Measurements from ENCODE around the gene RNU5D-1.

The RNU5D-1 gene

DNA sequence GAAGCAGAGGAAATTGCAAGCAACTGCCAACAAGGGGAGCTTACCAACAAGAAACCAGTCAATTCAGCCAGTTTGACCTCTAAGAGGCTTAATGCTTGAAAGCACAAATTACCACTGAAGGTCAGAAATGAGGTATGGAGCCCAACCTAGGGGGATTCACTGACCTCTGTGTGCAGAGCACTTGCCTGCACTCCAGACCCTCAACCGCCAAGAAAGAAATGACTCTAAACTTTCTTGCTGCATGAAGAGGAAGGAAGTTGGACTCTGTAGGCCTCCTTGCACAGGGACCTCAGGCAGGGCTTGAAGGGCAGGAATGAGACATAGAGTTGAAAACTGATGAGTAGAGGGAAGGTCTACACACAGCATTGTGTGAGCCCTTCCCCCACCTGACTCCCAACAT is 46.4 kb downstream of the RNU5D-1 start:
- Histone ChIP-seq H3K27me3 (no peaks in the 10 kb centered on the region), H3K4me1 (ENCODE audit: control insufficient read depth in 1 of 2, insufficient read depth in 1 of 2, low read depth in 1 of 2, low read length in 1 of 2) (peaks cover 46 to 49% of the 10 kb centered on the region in 2 experiments), H3K4me3 (ENCODE audit: low read depth in 1 of 2, low read length in 1 of 2) (no peak overlapping the region), H3K9me3 (no peaks in the 10 kb centered on the region), H3K27ac (peak overlapping the region; percentile 59), H3K36me3 (no peaks in the 10 kb centered on the region)
- TF ChIP-seq, protein P1, sequence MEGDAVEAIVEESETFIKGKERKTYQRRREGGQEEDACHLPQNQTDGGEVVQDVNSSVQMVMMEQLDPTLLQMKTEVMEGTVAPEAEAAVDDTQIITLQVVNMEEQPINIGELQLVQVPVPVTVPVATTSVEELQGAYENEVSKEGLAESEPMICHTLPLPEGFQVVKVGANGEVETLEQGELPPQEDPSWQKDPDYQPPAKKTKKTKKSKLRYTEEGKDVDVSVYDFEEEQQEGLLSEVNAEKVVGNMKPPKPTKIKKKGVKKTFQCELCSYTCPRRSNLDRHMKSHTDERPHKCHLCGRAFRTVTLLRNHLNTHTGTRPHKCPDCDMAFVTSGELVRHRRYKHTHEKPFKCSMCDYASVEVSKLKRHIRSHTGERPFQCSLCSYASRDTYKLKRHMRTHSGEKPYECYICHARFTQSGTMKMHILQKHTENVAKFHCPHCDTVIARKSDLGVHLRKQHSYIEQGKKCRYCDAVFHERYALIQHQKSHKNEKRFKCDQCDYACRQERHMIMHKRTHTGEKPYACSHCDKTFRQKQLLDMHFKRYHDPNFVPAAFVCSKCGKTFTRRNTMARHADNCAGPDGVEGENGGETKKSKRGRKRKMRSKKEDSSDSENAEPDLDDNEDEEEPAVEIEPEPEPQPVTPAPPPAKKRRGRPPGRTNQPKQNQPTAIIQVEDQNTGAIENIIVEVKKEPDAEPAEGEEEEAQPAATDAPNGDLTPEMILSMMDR (IDR thresholded peaks at IDR 0.05) = no peak

DNA sequence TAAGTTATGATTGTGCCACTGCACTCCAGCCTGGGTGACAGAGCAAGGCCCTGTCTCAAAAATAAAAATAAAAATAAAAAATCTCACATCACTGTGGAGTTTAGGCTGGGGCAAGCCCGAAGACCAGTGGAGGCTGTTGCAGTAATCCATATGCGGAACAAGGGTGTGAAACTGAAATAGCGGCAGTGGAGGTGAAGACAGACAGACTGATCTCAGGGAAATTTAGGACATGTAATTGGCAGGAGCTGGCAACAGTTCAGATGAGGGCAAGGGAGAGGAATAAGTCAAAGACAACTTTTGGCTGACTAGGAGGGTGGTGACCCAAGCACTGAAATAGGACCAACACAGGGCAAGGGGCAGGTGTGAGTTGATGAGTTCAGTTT is 48.1 kb downstream of the RNU5D-1 start:
- TF ChIP-seq, protein P1 (IDR thresholded peaks at IDR 0.05) = no peak
- Histone ChIP-seq H3K4me3 (ENCODE audit: low read depth in 1 of 2, low read length in 1 of 2) (no peak overlapping the region), H3K36me3 (no peaks in the 10 kb centered on the region), H3K27me3 (no peaks in the 10 kb centered on the region), H3K9me3 (no peaks in the 10 kb centered on the region), H3K4me1 (ENCODE audit: control insufficient read depth in 1 of 2, insufficient read depth in 1 of 2, low read depth in 1 of 2, low read length in 1 of 2) (peaks cover 55 to 57% of the 10 kb centered on the region in 2 experiments), H3K27ac (peak overlapping the region; percentile 59)

DNA sequence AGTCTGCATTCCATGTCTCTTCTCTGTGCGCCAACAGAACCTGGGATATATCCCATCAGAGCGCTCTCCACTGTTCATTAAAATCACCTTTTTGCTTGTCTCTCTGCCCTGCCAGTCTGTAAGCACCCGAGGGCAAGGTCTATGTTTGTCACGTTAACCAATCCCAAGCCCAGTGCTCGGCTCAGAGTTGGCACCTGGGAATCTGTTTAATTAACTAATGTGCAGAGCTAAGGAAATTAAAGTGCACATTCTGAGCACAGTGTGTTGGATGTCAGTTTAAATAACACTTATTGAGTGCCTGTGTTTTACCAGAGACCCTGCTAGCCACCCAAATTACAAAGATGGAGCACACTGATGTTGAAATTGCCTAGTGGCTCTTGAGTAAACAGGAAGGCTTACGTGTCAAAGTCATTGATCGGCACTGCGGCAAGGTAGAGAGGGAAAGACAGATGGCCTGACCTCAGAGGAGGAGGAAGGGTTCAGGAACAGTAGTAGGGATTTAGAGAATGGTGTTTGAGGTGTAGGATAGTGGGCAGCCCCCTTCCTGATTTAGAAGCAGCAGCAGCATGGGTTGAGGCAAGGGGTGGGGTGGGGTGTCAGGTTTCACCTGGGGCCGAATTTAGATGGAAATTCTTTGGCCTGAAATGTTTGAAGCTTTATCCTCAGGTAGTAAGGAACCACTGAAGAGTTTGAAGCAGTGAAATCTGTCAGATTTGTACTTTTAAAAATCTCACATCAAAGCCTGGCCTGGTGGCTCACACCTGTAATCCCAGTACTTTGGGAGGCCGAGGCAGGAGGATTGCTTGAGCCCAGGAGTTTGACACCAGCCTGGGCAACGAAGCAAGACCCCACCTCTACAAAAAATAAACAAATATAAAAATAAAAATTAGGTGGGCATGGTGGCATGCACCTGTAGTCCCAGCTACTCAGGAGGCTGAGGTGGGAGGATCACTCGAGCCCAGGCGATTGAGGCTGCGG is 48.8 kb downstream of the RNU5D-1 start:
- Histone ChIP-seq H3K27ac (peak overlapping the region; percentile 59), H3K4me3 (ENCODE audit: low read depth in 1 of 2, low read length in 1 of 2) (no peak overlapping the region)
- TF ChIP-seq, protein P1 (IDR thresholded peaks at IDR 0.05) = no peak

More for the DNA sequence above, 48.8 kb downstream of the RNU5D-1 start:
- no peaks in the 10 kb centered on the region for H3K9me3 ChIP-seq
- H3K36me3 ChIP-seq = no peaks in the 10 kb centered on the region
- H3K4me1 ChIP-seq (ENCODE audit: control insufficient read depth in 1 of 2, insufficient read depth in 1 of 2, low read depth in 1 of 2, low read length in 1 of 2) = peaks cover 61 to 64% of the 10 kb centered on the region in 2 experiments
- H3K27me3 ChIP-seq = no peaks in the 10 kb centered on the region

Measured in neutrophil (primary cell).